Endothelial cell of umbilical vein (primary cell): Measurements from ENCODE around the gene EXOC6B. TPM values are rescaled to one million over a fixed set of nuclear protein-coding genes. Genes with fewer than 3 reads are reported as not detected.

Experiments used
- BruUV-seq: library from RNA; stranded (reverse); fragments of 400-500 nt; replicated peaks from 2 replicates; lab custom pipeline; 2021; lab: Mats Ljungman, UMichigan
- CTCF ChIA-PET: fragments of 300-600, 350-600 bp; sonication (Branson Sonifier 250); formaldehyde crosslinking; loops from one replicate; lab custom pipeline; 2021; ENCODE audit warnings: antibody characterized with exemption, inconsistent platforms; lab: Charles Lee
- POLR2A ChIA-PET: fragments of 300-600, 350-600 bp; sonication (Branson Sonifier 250); formaldehyde crosslinking; loops from one replicate; lab custom pipeline; 2021; ENCODE audit warnings: antibody characterized with exemption, inconsistent platforms; lab: Charles Lee
- DNase-seq: peaks from one replicate; pipeline ENCODE4 v3.0.0-alpha.2; 2011; ENCODE audit warnings: low read depth, low spot score
- FAIRE-seq: peaks from 2 replicates; lab custom pipeline; 2011; peaks lifted over from hg19 to GRCh38; lab: Jason Lieb, UNC
- H2AFZ ChIP-seq: 2 replicates; pipeline ENCODE4 v1.6.0; 2012; ENCODE audit warnings: low read depth, low read length, control low read depth, inconsistent platforms
- H3K27ac ChIP-seq: 2 replicates; pipeline ENCODE4 v1.5.1; 2011; ENCODE audit warnings: low read depth, mild to moderate bottlenecking, control low read depth, low read length, moderate library complexity; ENCODE audit not compliant: insufficient read depth
- H3K27me3 ChIP-seq, 2 experiments: 2 replicates each; pipeline versions ENCODE4 v1.6.0 to v1.6.1; 2011; ENCODE audit warnings: low read length in 2 of 2, mixed read lengths in 1 of 2; ENCODE audit not compliant: control insufficient read depth in 2 of 2, insufficient read depth in 2 of 2
- H3K36me3 ChIP-seq, 2 experiments: 2 replicates in 1 of 2; 3 replicates in 1 of 2; pipeline ENCODE4 v1.5.1; 2011; ENCODE audit warnings: low read length in 2 of 2, mild to moderate bottlenecking in 1 of 2, moderate library complexity in 1 of 2; ENCODE audit not compliant: control insufficient read depth in 2 of 2, insufficient read depth in 2 of 2; ENCODE audit errors: extremely low read depth in 1 of 2
- H3K4me1 ChIP-seq: 3 replicates; pipeline ENCODE4 v1.5.1; 2011; ENCODE audit warnings: mild to moderate bottlenecking, low read length; ENCODE audit not compliant: control insufficient read depth, insufficient read depth; ENCODE audit errors: extremely low read depth
- H3K4me2 ChIP-seq: 2 replicates; pipeline ENCODE4 v1.6.1; 2011; ENCODE audit warnings: low read length, control low read depth, mixed read lengths; ENCODE audit not compliant: insufficient read depth
- H3K4me3 ChIP-seq, 3 experiments: fragments of 200-600 bp in 1 of 3; sonication (generic), shearing (Covaris generic) in 1 of 3; replicated peaks in 1 of 3; 2 replicates each; pipeline ENCODE4 v1.5.1; 2011 to 2016; ENCODE audit warnings: control low read depth in 3 of 3, low read length in 3 of 3, mild to moderate bottlenecking in 2 of 3, inconsistent platforms in 1 of 3, low read depth in 1 of 3, moderate library complexity in 1 of 3; ENCODE audit not compliant: insufficient read depth in 1 of 3
- H3K79me2 ChIP-seq: 2 replicates; pipeline ENCODE4 v1.6.0; 2012; ENCODE audit warnings: low read length, inconsistent platforms; ENCODE audit not compliant: control insufficient read depth, insufficient read depth
- H3K9ac ChIP-seq: replicated peaks from 2 replicates; pipeline ENCODE3; 2011; ENCODE audit warnings: low read length, control low read depth; ENCODE audit not compliant: insufficient read depth; ENCODE audit errors: extremely low read depth
- H3K9me1 ChIP-seq: replicated peaks from 3 replicates; pipeline ENCODE4 v1.6.0; 2011; ENCODE audit warnings: mild to moderate bottlenecking, low read length; ENCODE audit not compliant: control insufficient read depth, insufficient read depth; ENCODE audit errors: extremely low read depth
- H3K9me3 ChIP-seq: replicated peaks from 2 replicates; pipeline ENCODE4 v1.5.1; 2012; ENCODE audit warnings: low read length, inconsistent platforms; ENCODE audit not compliant: control insufficient read depth, insufficient read depth
- H4K20me1 ChIP-seq: replicated peaks from 2 replicates; pipeline ENCODE3; 2011; ENCODE audit warnings: mild to moderate bottlenecking, low read length; ENCODE audit not compliant: control insufficient read depth, insufficient read depth; ENCODE audit errors: extremely low read depth
- CTCF ChIP-seq, 2 donors: IDR thresholded peaks; 1 replicate in 1 of 2; 2 replicates in 1 of 2; pipeline ENCODE4 v1.5.1; 2011; ENCODE audit warnings: low read length in 2 of 2, mild to moderate bottlenecking in 2 of 2, moderate library complexity in 2 of 2, control low read depth in 1 of 2, inconsistent platforms in 1 of 2, low read depth in 1 of 2; ENCODE audit not compliant: insufficient read depth in 1 of 2; ENCODE audit errors: extremely low read depth in 1 of 2
- EZH2 ChIP-seq: IDR thresholded peaks from 2 replicates; pipeline ENCODE4 v1.6.1; 2012; ENCODE audit warnings: borderline replicate concordance, low read depth, mild to moderate bottlenecking, moderate library complexity, low read length, inconsistent platforms; ENCODE audit not compliant: severe bottlenecking
- FOS ChIP-seq: IDR thresholded peaks from 2 replicates; pipeline ENCODE4 v1.6.1; 2011; ENCODE audit warnings: mild to moderate bottlenecking, low read length, moderate library complexity, borderline replicate concordance; ENCODE audit not compliant: insufficient read depth
- GATA2 ChIP-seq: IDR thresholded peaks from 2 replicates; pipeline ENCODE4 v1.7.0; 2011; ENCODE audit warnings: low read depth, mild to moderate bottlenecking, moderate library complexity, mixed read lengths, low read length; ENCODE audit not compliant: insufficient read length, insufficient read depth
- JUN ChIP-seq: IDR thresholded peaks from 2 replicates; pipeline ENCODE4 v1.6.1; 2011; ENCODE audit warnings: borderline replicate concordance, low read depth; ENCODE audit not compliant: insufficient read length, insufficient read depth
- MAX ChIP-seq: IDR thresholded peaks from 2 replicates; pipeline ENCODE4 v1.6.1; 2011; ENCODE audit not compliant: insufficient read depth, insufficient read length
- MYC ChIP-seq: IDR thresholded peaks from one replicate; pipeline ENCODE4 v1.6.1; 2011; ENCODE audit warnings: mild to moderate bottlenecking, low read depth, low read length
- POLR2A ChIP-seq: IDR thresholded peaks from 2 replicates; pipeline ENCODE4 v1.6.1; 2012; ENCODE audit warnings: low read depth, mild to moderate bottlenecking, control low read depth, low read length
- POLR2AphosphoS5 ChIP-seq: IDR thresholded peaks from 2 replicates; pipeline ENCODE4 v1.6.1; 2012; ENCODE audit warnings: low read depth, mild to moderate bottlenecking, control low read depth, low read length, moderate library complexity; ENCODE audit not compliant: insufficient read depth
- dilution Hi-C: fragments of 300-500 bp; cut with MboI; formaldehyde crosslinking; loops from one replicate; pipeline ENCODE4 v1.15.0; 2019; ENCODE audit warnings: low sequenced_read_pairs; ENCODE audit not compliant: extremely low pct_ligation_motif_present
- intact Hi-C: fragments of 100-400 bp; cut with micrococcal nuclease; formaldehyde crosslinking; loops from one replicate; pipeline ENCODE4 v1.10.0; 2022
- polyA plus RNA-seq, 4 experiments: library from polyadenylated mRNA; depleted of rRNA in 3 of 4; stranded (reverse) in 3 of 4; unstranded in 1 of 4; fragments of >200 nt; gene quantifications; 2 replicates each; pipeline versions ENCODE4 v1.2.1 to v1.2.3, GENCODE V29; 2011 to 2012; ENCODE audit warnings: missing spikeins in 1 of 4
- total RNA-seq: library from RNA; stranded (reverse); gene quantifications from 2 replicates; pipeline ENCODE4 v1.2.3, GENCODE V29; 2021

Gene EXOC6B
- total and polyA plus RNA-seq, 2 donors (not counting 3 experiments of a cell fraction or from before 2014, with no cell fraction given) = 10.8 to 34.8 TPM

GRCh38 chr2:72175636-72176035 is 650.2 kb downstream of the EXOC6B start:
- Histone ChIP-seq H3K27ac (no peak overlapping the region), H3K27me3 (no peaks in the 10 kb centered on the region), H4K20me1 (no peaks in the 10 kb centered on the region), H3K4me2 (no peak overlapping the region), H2AFZ (no peak overlapping the region), H3K4me3 (no peak overlapping the region), H3K79me2 (no peaks in the 10 kb centered on the region), H3K9ac (no peak overlapping the region), H3K36me3 (no peaks in the 10 kb centered on the region), H3K4me1 (peaks cover 10% of the 10 kb centered on the region), H3K9me3 (no peaks in the 10 kb centered on the region), H3K9me1 (no peaks in the 10 kb centered on the region)
- intact Hi-C loops = no loop called here
- POLR2A ChIA-PET = no interaction called here
- CTCF ChIA-PET = no interaction called here
- dilution Hi-C loops = no loop called here
- no TSS peak for BruUV-seq
- TF ChIP-seq MAX (no peak), MYC (no peak), EZH2 (no peak), JUN (no peak), CTCF (IDR thresholded peaks at IDR 0.05; ENCODE audit: extremely low read depth in 1 of 2, insufficient read depth in 1 of 2, low read depth in 1 of 2, low read length in 2 of 2) (no peak), GATA2 (no peak), FOS (no peak), POLR2A (no peak), POLR2AphosphoS5 (no peak)
- no peak for FAIRE-seq
- DNase-seq = no peak
